HepG2 (cell line): ENCODE results near the gene TSSK3. TPM values are rescaled to one million over a fixed set of nuclear protein-coding genes. Genes with fewer than 3 reads are reported as not detected.
A peak's percentile ranks its signal among the peaks of the same experiment; 100 is the strongest.

Source experiments
- ARNT ChIP-seq: fragments of 450-650 bp; IDR thresholded peaks from 2 replicates; pipeline ENCODE4 v1.6.1; 2017
- CREB1 ChIP-seq, 2 experiments: fragments of 450-650 bp in 1 of 2; IDR thresholded peaks; 2 replicates each; pipeline ENCODE4 v1.6.1; 2016 to 2017; ENCODE audit warnings: control low read depth in 1 of 2, mild to moderate bottlenecking in 1 of 2, missing compliant biosample characterization in 1 of 2, missing genetic modification characterization in 1 of 2
- DMAP1 ChIP-seq: IDR thresholded peaks from 2 replicates; pipeline ENCODE4 v1.6.1; 2016
- DNMT3B ChIP-seq: conservative IDR thresholded peaks from 2 replicates; pipeline ENCODE4 v1.6.1; 2016; ENCODE audit warnings: missing biosample characterization, control low read depth
- HOXA3 ChIP-seq: sonication (generic); formaldehyde crosslinking; IDR thresholded peaks from 2 replicates; pipeline ENCODE4 v1.5.0; 2020; ENCODE audit warnings: missing genetic modification reagents
- NCOA2 ChIP-seq: sonication (generic); formaldehyde crosslinking; IDR thresholded peaks from 2 replicates; pipeline ENCODE4 v1.8.0; 2022; ENCODE audit warnings: inconsistent platforms
- PLRG1 ChIP-seq: fragments of 450-650 bp; conservative IDR thresholded peaks from 2 replicates; pipeline ENCODE4 v1.6.1; 2016
- RARA ChIP-seq: IDR thresholded peaks from 2 replicates; pipeline ENCODE4 v1.6.1; 2016; ENCODE audit warnings: missing genetic modification reagents, missing compliant biosample characterization
- REXO4 ChIP-seq: sonication (generic); formaldehyde crosslinking; IDR thresholded peaks from 2 replicates; pipeline ENCODE4 v1.8.0; 2022; ENCODE audit warnings: missing genetic modification reagents, mild to moderate bottlenecking, borderline replicate concordance
- SOX5 ChIP-seq: IDR thresholded peaks from 2 replicates; pipeline ENCODE4 v1.6.1; 2016; ENCODE audit warnings: borderline replicate concordance
- SP2 ChIP-seq: sonication (generic); formaldehyde crosslinking; IDR thresholded peaks from 2 replicates; pipeline ENCODE4 v1.5.1; 2020; ENCODE audit warnings: mild to moderate bottlenecking, missing genetic modification reagents
- ZBTB42 ChIP-seq: sonication (generic); formaldehyde crosslinking; IDR thresholded peaks from 2 replicates; pipeline ENCODE4 v1.5.0; 2020; ENCODE audit warnings: mild to moderate bottlenecking, missing genetic modification reagents
- ZFP37 ChIP-seq: sonication (generic); formaldehyde crosslinking; IDR thresholded peaks from 2 replicates; pipeline ENCODE4 v1.4.0; 2020; ENCODE audit warnings: missing genetic modification reagents, borderline replicate concordance
- ZFP62 ChIP-seq: sonication (generic); formaldehyde crosslinking; IDR thresholded peaks from 2 replicates; pipeline ENCODE4 v1.4.0; 2020; ENCODE audit warnings: missing genetic modification reagents
- ZNF235 ChIP-seq: sonication (generic); formaldehyde crosslinking; IDR thresholded peaks from 2 replicates; pipeline ENCODE4 v1.8.1; 2023; ENCODE audit warnings: mild to moderate bottlenecking, missing genetic modification reagents, borderline replicate concordance
- ZNF335 ChIP-seq: sonication (generic); formaldehyde crosslinking; IDR thresholded peaks from 2 replicates; pipeline ENCODE4 v1.4.0; 2020; ENCODE audit warnings: missing genetic modification reagents
- ZNF350 ChIP-seq: sonication (generic); formaldehyde crosslinking; IDR thresholded peaks from 2 replicates; pipeline ENCODE4 v1.4.0; 2020; ENCODE audit warnings: mild to moderate bottlenecking, low read depth, missing genetic modification reagents, borderline replicate concordance
- ZSCAN25 ChIP-seq: sonication (generic); formaldehyde crosslinking; IDR thresholded peaks from 2 replicates; pipeline ENCODE4 v1.8.0; 2022; ENCODE audit warnings: mild to moderate bottlenecking, missing genetic modification reagents
- ZZZ3 ChIP-seq: sonication (generic); formaldehyde crosslinking; IDR thresholded peaks from 2 replicates; pipeline ENCODE4 v1.4.0; 2020; ENCODE audit warnings: missing genetic modification reagents, mild to moderate bottlenecking, borderline replicate concordance
- polyA plus RNA-seq, 8 experiments: library from polyadenylated mRNA; depleted of rRNA in 3 of 8; stranded (reverse) in 7 of 8; unstranded in 1 of 8; fragments of >200 nt; fragmentation: Illumina TruSeq in 4 of 8; extraction: Trizol in 4 of 8; gene quantifications; 2 replicates each; pipeline versions ENCODE4 v1.2.1 to v1.2.3, GENCODE V29; 2011 to 2016; ENCODE audit warnings: low read depth in 4 of 8, missing spikeins in 1 of 8, mixed read lengths in 1 of 8; ENCODE audit not compliant: insufficient read depth in 1 of 8
- total RNA-seq, 5 experiments: library from RNA; depleted of rRNA; stranded (reverse); fragments of >200 nt; fragmentation: Illumina TruSeq; extraction: Trizol; gene quantifications; 2 replicates each; pipeline ENCODE4 v1.2.3, GENCODE V29; 2016; ENCODE audit warnings: low read depth in 1 of 5
- TF ChIP-seq, protein P1 (sequence below): sonication (generic); formaldehyde crosslinking; conservative IDR thresholded peaks from 2 replicates; pipeline ENCODE4 v1.5.0; 2020; ENCODE audit warnings: missing genetic modification reagents
- TF ChIP-seq, protein P2 (sequence below): sonication (generic); formaldehyde crosslinking; IDR thresholded peaks from 2 replicates; pipeline ENCODE4 v1.4.0; 2020; ENCODE audit warnings: missing genetic modification reagents
- TF ChIP-seq, protein P3 (sequence below): sonication (generic); formaldehyde crosslinking; IDR thresholded peaks from 2 replicates; pipeline ENCODE4 v1.9.0; 2021; ENCODE audit warnings: missing genetic modification reagents, mild to moderate bottlenecking, borderline replicate concordance
- TF ChIP-seq, protein P4 (sequence below): sonication (generic); formaldehyde crosslinking; IDR thresholded peaks from 2 replicates; pipeline ENCODE4 v1.4.0; 2020; ENCODE audit warnings: missing genetic modification reagents, borderline replicate concordance
- TF ChIP-seq, protein P5 (sequence below): sonication (generic); formaldehyde crosslinking; IDR thresholded peaks from 2 replicates; pipeline ENCODE4 v1.8.1; 2023; ENCODE audit warnings: mild to moderate bottlenecking, missing genetic modification reagents

The TSSK3 gene
- total and polyA plus RNA-seq, 2 of the 13 experiments (the other 11 are each of a cell fraction or from before 2014, with no cell fraction given), result 1.0 to 1.1 TPM

DNA sequence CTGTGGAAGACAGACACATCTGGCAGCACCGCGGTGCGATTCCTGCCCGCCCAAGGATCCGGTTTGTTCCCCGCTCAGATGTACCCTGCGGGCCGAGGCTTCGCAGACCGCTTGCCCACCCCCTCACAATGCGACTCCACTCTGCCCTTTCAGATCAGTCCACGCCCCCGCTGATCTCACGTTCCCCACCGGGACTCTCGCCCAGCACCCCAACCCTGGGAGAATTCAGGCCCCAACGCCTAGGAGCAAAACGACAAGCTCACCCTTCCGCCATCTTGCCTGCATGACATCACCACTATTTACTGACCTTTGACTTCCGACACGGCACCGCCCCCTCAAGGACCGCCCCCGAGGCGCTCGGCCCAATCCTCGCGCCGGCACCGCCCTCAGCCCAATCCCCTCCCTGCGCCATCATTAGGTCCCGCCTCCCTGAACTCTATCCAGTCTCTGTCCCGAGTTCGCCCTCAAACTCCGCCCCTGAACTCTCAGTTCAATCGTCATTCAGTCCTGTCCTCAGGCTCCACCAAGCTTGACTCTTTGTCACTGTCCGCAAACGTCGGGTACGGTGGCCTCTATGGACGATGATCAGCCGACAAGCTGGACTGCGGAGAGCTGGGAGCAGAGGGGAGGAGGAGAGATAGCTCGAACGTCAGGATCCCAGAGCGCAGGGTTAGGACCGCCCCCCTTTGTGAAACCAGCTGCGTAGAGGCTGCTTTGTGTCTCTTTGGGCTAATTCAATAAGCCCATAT is 32.0 kb downstream of the TSSK3 start, which contains the start of gene BSDC1 (continued):
- TF ChIP-seq ZFP37 (CRISPR knock-in tag) (0 out of 2 replicates have a peak, but pooled peaks have one; percentile 50), HOXA3 (CRISPR knock-in tag) (peak; percentile 50; the same call in 1 of the 2 replicates), ZNF235 (CRISPR knock-in tag) (no peak), ZZZ3 (CRISPR knock-in tag) (no peak), SOX5 (peak; percentile 74), ZFP62 (no peak), ZNF350 (peak; percentile 91), REXO4 (CRISPR knock-in tag) (no peak), DMAP1 (peak; percentile 82), ZNF335 (CRISPR knock-in tag) (peak; percentile 37; the same call in 1 of the 2 replicates), RARA (CRISPR knock-in tag) (no peak), ZSCAN25 (CRISPR knock-in tag) (peak; percentile 76), NCOA2 (peak; percentile 44), PLRG1 (no peak), DNMT3B (peak; percentile 66; the same call in 1 of the 2 replicates), CREB1 (IDR thresholded peaks at IDR 0.05) (peak; percentile 91), CREB1 (CRISPR knock-in tag; IDR thresholded peaks at IDR 0.05) (peak; percentile 94), ZBTB42 (CRISPR knock-in tag) (no peak), SP2 (CRISPR knock-in tag) (peak; percentile 85), ARNT (no peak)
- TF ChIP-seq, protein P1, sequence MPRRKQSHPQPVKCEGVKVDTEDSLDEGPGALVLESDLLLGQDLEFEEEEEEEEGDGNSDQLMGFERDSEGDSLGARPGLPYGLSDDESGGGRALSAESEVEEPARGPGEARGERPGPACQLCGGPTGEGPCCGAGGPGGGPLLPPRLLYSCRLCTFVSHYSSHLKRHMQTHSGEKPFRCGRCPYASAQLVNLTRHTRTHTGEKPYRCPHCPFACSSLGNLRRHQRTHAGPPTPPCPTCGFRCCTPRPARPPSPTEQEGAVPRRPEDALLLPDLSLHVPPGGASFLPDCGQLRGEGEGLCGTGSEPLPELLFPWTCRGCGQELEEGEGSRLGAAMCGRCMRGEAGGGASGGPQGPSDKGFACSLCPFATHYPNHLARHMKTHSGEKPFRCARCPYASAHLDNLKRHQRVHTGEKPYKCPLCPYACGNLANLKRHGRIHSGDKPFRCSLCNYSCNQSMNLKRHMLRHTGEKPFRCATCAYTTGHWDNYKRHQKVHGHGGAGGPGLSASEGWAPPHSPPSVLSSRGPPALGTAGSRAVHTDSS (CRISPR knock-in tag), result no peak
- TF ChIP-seq, protein P2, sequence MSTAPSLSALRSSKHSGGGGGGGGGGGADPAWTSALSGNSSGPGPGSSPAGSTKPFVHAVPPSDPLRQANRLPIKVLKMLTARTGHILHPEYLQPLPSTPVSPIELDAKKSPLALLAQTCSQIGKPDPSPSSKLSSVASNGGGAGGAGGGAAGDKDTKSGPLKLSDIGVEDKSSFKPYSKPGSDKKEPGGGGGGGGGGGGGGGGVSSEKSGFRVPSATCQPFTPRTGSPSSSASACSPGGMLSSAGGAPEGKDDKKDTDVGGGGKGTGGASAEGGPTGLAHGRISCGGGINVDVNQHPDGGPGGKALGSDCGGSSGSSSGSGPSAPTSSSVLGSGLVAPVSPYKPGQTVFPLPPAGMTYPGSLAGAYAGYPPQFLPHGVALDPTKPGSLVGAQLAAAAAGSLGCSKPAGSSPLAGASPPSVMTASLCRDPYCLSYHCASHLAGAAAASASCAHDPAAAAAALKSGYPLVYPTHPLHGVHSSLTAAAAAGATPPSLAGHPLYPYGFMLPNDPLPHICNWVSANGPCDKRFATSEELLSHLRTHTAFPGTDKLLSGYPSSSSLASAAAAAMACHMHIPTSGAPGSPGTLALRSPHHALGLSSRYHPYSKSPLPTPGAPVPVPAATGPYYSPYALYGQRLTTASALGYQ, result no peak
- TF ChIP-seq, protein P3, sequence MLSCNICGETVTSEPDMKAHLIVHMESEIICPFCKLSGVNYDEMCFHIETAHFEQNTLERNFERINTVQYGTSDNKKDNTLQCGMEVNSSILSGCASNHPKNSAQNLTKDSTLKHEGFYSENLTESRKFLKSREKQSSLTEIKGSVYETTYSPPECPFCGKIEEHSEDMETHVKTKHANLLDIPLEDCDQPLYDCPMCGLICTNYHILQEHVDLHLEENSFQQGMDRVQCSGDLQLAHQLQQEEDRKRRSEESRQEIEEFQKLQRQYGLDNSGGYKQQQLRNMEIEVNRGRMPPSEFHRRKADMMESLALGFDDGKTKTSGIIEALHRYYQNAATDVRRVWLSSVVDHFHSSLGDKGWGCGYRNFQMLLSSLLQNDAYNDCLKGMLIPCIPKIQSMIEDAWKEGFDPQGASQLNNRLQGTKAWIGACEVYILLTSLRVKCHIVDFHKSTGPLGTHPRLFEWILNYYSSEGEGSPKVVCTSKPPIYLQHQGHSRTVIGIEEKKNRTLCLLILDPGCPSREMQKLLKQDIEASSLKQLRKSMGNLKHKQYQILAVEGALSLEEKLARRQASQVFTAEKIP (CRISPR knock-in tag), result no peak
- TF ChIP-seq, protein P4, sequence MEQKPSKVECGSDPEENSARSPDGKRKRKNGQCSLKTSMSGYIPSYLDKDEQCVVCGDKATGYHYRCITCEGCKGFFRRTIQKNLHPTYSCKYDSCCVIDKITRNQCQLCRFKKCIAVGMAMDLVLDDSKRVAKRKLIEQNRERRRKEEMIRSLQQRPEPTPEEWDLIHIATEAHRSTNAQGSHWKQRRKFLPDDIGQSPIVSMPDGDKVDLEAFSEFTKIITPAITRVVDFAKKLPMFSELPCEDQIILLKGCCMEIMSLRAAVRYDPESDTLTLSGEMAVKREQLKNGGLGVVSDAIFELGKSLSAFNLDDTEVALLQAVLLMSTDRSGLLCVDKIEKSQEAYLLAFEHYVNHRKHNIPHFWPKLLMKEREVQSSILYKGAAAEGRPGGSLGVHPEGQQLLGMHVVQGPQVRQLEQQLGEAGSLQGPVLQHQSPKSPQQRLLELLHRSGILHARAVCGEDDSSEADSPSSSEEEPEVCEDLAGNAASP (CRISPR knock-in tag), result 0 out of 2 replicates have a peak, but pooled peaks have one; percentile 36
- TF ChIP-seq, protein P5, sequence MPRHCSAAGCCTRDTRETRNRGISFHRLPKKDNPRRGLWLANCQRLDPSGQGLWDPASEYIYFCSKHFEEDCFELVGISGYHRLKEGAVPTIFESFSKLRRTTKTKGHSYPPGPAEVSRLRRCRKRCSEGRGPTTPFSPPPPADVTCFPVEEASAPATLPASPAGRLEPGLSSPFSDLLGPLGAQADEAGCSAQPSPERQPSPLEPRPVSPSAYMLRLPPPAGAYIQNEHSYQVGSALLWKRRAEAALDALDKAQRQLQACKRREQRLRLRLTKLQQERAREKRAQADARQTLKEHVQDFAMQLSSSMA, result 0 out of 2 replicates have a peak, but pooled peaks have one; percentile 4
